HG03558 (cell line): ENCODE data around the gene TCHH.
"Not testable (repeated sequence)": the region's sequence is repeated elsewhere in the genome, so short reads cannot be mapped to it uniquely, and the experiment has no call there.

Experiments used
- ATAC-seq: cut with Tn5 transposase; IDR thresholded peaks from one replicate; pipeline ENCODE4 v1.9.1; 2021; ENCODE audit warnings: moderate number of reproducible peaks; ENCODE audit not compliant: unreplicated experiment; ENCODE audit errors: extremely low read depth

The TCHH gene

GRCh38 chr1:152115344-152115743, at the start of gene TCHH:
TSS of gene TCHH (minus strand) at chr1:152115444. CDS start at chr1:152114080, 1,364 bp downstream.
- ATAC-seq: no peak

- ATAC-seq: no peak
These were observed 49.4 kb upstream of the TCHH start for GRCh38 chr1:152164517-152165136.

GRCh38 chr1:152162792-152163463, 47.7 kb upstream of the TCHH start:
- ATAC-seq: no peak

- no peak for ATAC-seq
These were observed 45.3 kb upstream of the TCHH start for GRCh38 chr1:152160576-152160975.

GRCh38 chr1:152159144-152159543, 43.9 kb upstream of the TCHH start, which contains the start of gene RPTN:
TSS of gene RPTN (minus strand) at chr1:152159228. CDS start at chr1:152157889, 1,339 bp downstream.
- no peak for ATAC-seq

GRCh38 chr1:152153996-152154395, 38.8 kb upstream of the TCHH start:
- no peak for ATAC-seq

GRCh38 chr1:152151646-152152045, 36.4 kb upstream of the TCHH start:
- no peak for ATAC-seq

- no peak for ATAC-seq
These were observed 33.7 kb upstream of the TCHH start for GRCh38 chr1:152148981-152149380.

- no peak for ATAC-seq
These were observed 32.8 kb upstream of the TCHH start for GRCh38 chr1:152148051-152148450.

GRCh38 chr1:152145769-152146168, 30.5 kb upstream of the TCHH start:
- no peak for ATAC-seq

GRCh38 chr1:152144674-152145183, 29.5 kb upstream of the TCHH start:
- ATAC-seq: not testable (repeated sequence)

GRCh38 chr1:152143150-152143887, 28.1 kb upstream of the TCHH start:
- no peak for ATAC-seq

- no peak for ATAC-seq
These were observed 26.8 kb upstream of the TCHH start for GRCh38 chr1:152141971-152142584.

GRCh38 chr1:152137215-152137614, 22.0 kb upstream of the TCHH start:
- no peak for ATAC-seq

GRCh38 chr1:152130186-152130585, 14.9 kb upstream of the TCHH start:
- ATAC-seq: no peak

GRCh38 chr1:152127673-152128072, 12.4 kb upstream of the TCHH start:
- ATAC-seq: no peak

- ATAC-seq: no peak
These were observed 10.7 kb upstream of the TCHH start for GRCh38 chr1:152125834-152126443.

GRCh38 chr1:152118915-152119314, 3.7 kb upstream of the TCHH start:
- no peak for ATAC-seq

- ATAC-seq: no peak
These were observed 2.3 kb downstream of the TCHH start for GRCh38 chr1:152112885-152113432.
